ENCODE measurements around the gene PTPRN2.

DNA sequence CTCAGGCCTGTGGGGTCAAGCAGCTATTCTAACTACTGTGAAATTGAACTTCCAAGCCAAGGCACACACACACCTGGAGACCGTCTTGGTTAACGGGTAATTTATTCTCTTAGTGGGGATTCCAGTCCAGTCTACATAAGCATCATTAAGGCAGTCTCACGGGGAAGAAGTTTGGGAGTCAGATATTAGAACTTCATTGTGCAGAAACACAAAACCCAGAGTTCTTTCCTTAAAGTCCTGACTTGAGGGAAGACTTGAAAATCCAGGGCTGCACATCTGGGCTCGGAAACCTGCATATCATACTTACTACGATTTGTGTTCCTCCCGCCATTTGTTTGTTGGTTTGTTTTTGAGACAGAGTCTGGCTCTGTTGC lies 112.0 kb downstream of the PTPRN2 start:
- TF ChIP-seq, protein P1, sequence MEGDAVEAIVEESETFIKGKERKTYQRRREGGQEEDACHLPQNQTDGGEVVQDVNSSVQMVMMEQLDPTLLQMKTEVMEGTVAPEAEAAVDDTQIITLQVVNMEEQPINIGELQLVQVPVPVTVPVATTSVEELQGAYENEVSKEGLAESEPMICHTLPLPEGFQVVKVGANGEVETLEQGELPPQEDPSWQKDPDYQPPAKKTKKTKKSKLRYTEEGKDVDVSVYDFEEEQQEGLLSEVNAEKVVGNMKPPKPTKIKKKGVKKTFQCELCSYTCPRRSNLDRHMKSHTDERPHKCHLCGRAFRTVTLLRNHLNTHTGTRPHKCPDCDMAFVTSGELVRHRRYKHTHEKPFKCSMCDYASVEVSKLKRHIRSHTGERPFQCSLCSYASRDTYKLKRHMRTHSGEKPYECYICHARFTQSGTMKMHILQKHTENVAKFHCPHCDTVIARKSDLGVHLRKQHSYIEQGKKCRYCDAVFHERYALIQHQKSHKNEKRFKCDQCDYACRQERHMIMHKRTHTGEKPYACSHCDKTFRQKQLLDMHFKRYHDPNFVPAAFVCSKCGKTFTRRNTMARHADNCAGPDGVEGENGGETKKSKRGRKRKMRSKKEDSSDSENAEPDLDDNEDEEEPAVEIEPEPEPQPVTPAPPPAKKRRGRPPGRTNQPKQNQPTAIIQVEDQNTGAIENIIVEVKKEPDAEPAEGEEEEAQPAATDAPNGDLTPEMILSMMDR (IDR thresholded peaks at IDR 0.05): no peak
- no peak for TF ChIP-seq POLR2AphosphoS5 (IDR thresholded peaks at IDR 0.05; ENCODE audit: low read depth, low read length)
- TF ChIP-seq, protein P2, sequence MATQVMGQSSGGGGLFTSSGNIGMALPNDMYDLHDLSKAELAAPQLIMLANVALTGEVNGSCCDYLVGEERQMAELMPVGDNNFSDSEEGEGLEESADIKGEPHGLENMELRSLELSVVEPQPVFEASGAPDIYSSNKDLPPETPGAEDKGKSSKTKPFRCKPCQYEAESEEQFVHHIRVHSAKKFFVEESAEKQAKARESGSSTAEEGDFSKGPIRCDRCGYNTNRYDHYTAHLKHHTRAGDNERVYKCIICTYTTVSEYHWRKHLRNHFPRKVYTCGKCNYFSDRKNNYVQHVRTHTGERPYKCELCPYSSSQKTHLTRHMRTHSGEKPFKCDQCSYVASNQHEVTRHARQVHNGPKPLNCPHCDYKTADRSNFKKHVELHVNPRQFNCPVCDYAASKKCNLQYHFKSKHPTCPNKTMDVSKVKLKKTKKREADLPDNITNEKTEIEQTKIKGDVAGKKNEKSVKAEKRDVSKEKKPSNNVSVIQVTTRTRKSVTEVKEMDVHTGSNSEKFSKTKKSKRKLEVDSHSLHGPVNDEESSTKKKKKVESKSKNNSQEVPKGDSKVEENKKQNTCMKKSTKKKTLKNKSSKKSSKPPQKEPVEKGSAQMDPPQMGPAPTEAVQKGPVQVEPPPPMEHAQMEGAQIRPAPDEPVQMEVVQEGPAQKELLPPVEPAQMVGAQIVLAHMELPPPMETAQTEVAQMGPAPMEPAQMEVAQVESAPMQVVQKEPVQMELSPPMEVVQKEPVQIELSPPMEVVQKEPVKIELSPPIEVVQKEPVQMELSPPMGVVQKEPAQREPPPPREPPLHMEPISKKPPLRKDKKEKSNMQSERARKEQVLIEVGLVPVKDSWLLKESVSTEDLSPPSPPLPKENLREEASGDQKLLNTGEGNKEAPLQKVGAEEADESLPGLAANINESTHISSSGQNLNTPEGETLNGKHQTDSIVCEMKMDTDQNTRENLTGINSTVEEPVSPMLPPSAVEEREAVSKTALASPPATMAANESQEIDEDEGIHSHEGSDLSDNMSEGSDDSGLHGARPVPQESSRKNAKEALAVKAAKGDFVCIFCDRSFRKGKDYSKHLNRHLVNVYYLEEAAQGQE (IDR thresholded peaks at IDR 0.05; ENCODE audit: insufficient read depth in 1 of 2, low read depth in 2 of 2, low read length in 1 of 2): no peak
- no peak for TF ChIP-seq TCF7L2 (IDR thresholded peaks at IDR 0.05; ENCODE audit: low read depth, low read length)
- no peak for TF ChIP-seq SIN3A (IDR thresholded peaks at IDR 0.05; ENCODE audit: borderline replicate concordance, insufficient read depth, low read depth, low read length)
